ELF-1 (cell line): ENCODE measurements around the gene CNKSR1.

Source experiments
- DNase-seq: peaks from one replicate; pipeline ENCODE4 v3.0.0-alpha.2; 2016; ENCODE audit warnings: low read depth, low spot score

CNKSR1 gene, protein sequence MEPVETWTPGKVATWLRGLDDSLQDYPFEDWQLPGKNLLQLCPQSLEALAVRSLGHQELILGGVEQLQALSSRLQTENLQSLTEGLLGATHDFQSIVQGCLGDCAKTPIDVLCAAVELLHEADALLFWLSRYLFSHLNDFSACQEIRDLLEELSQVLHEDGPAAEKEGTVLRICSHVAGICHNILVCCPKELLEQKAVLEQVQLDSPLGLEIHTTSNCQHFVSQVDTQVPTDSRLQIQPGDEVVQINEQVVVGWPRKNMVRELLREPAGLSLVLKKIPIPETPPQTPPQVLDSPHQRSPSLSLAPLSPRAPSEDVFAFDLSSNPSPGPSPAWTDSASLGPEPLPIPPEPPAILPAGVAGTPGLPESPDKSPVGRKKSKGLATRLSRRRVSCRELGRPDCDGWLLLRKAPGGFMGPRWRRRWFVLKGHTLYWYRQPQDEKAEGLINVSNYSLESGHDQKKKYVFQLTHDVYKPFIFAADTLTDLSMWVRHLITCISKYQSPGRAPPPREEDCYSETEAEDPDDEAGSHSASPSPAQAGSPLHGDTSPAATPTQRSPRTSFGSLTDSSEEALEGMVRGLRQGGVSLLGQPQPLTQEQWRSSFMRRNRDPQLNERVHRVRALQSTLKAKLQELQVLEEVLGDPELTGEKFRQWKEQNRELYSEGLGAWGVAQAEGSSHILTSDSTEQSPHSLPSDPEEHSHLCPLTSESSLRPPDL

GRCh38 chr1:26177182-26177684 lies at the start of gene CNKSR1:
TSS of gene CNKSR1 (plus strand) at chr1:26177491. CDS start at chr1:26177548, 57 bp downstream.
- peak; percentile 96 for DNase-seq

DNA sequence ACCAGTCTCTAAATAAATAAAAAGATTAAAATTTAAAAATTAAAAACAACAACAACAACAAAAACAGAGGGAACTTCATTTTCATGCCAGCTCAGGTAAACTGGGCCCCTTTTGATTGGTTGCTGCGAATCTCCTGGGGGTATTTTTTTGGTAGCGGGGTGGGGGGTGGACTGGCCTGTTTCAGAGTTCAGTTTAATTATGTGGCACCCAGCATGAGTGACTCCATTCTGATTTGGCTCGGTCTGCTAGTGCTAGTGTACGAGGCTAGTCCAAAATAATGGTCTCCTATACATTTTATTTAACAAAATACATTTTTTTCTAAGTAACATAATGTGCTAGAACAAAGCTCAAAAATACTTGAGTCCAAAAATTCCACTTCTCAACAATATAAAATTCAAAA lies 47.5 kb upstream of the CNKSR1 start:
- DNase-seq: no peak

DNA sequence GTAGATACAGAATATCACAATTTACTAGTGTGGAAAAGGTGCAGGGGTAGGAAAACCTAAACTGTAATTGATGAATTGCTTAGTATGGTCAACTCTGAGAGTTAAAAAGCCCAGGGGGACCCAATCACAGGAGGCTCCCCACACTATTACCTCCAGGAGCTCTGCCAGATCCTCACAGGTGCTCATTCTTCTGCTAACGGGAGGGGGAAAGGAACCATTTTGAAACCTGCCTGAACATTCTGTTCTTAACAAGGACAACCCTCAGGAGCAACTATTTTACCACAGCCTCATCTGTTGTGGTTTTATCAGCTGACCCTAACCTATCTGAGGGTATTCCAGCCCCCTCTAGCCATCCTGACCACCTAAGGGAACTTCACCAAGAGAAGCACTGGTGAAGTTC lies 46.6 kb upstream of the CNKSR1 start:
- no peak for DNase-seq

- no peak for DNase-seq
Observed at GRCh38 chr1:26132128-26132833, 45.0 kb upstream of the CNKSR1 start.

- no peak for DNase-seq
Observed at GRCh38 chr1:26132834-26133167, 44.5 kb upstream of the CNKSR1 start.

DNA sequence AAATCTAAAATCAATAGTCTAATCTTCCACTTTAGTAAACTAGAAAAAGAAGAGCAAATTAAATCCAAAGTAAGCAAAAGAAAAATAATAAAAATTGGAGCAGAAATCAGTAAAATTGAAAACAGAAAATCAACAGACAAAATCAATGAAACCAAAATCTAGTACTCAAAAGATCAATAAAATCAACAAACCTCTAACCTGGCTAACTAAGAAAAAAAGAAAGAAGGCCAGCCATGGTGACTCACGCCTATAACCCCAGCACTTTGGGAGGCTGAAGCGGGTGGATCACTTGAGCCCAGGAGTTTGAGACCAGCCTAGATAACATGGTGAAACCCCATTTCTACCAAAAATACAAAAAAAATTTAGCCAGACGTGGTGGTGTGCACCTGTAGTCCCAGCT lies 42.8 kb upstream of the CNKSR1 start:
- DNase-seq: no peak

DNA sequence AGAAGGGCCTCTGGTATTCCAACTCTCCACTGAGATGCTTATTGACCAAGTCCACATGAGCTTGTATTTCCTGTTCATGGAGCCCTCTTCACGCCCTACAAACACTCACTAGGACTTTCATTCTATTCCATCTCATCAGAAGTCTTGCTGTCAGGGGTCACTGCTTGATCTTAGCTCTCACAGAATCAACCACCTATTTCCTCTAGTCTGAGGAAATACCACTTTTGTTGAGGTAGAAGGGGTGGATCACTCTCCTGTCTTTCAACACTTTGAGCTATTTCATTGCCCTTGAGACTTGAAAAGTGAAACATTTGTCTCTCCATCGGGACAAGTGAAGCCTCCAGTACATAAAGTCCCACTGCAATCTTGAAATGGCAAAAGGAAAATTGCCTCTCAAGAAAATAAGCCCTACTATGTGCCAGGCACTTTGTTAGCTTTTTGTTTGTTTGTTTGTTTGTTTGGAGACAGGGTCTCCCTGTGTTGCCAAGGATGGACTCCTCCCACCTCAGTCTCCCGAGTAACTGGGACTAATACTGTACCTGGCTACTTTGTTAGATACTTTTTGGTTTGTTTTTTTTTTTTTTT lies 38.2 kb upstream of the CNKSR1 start:
- DNase-seq: no peak

GRCh38 chr1:26142159-26142558 lies 35.1 kb upstream of the CNKSR1 start:
- no peak for DNase-seq

GRCh38 chr1:26145041-26145959 lies 32.0 kb upstream of the CNKSR1 start:
- peak; percentile 88 for DNase-seq

DNA sequence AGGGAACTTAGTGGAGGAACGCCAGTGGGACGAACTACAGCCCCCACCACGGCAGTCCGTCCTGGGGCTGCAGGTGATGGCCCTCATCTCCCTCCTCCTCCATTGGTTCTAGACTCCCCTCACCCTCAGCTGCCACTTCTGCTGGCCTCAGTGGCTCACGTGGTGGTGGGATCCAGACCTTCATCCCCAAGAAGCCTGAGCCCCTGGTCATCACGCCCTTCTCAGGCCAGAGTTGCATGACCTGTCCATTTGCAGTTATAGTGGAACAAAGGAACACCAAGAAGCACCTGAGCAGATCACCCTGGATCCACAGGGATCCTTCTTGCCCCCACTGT lies 31.4 kb upstream of the CNKSR1 start:
- DNase-seq: no peak

DNA sequence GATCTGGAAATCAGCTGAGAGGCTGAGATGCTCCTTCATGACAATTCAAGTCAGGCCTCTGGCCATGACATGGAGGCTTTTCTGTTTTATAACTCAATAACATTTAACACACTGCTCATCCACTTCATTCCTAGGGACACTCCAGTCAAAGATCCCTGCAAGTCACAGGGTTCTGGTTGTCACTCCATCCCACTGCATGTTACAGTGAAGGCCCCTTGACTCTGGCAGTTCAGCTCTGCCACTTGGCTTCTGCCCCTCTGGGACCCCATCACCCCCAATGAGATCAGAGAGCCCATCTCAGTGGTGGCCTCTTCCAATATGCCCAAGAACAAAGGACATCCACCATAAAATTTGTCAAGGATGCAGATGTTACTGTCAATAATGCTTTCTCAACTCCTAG lies 28.4 kb upstream of the CNKSR1 start:
- no peak for DNase-seq

- no peak for DNase-seq
Observed at GRCh38 chr1:26153966-26154532, 23.2 kb upstream of the CNKSR1 start.

DNA sequence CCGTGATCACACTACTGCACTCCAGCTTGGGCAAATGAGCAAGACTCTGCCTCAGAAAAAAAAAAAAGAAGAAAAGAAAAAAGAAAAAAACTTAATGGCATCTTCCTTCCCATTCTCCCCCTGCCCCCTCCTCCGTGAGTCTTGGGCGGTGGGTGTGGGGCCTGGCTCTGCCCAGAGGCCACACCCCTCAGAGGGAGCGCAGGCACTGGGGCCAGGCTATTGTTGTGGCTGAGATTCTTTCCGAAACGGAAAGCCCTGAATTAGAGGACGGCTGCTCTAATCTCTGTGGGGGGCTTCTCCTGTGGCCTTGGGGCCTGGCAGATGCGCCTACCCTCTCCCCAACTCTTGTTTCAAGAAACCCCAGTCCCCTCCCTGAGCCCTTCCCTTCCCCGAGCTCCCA lies 22.5 kb upstream of the CNKSR1 start:
- DNase-seq: peak; percentile 67

GRCh38 chr1:26155370-26156284 lies 21.7 kb upstream of the CNKSR1 start:
- no peak for DNase-seq

DNA sequence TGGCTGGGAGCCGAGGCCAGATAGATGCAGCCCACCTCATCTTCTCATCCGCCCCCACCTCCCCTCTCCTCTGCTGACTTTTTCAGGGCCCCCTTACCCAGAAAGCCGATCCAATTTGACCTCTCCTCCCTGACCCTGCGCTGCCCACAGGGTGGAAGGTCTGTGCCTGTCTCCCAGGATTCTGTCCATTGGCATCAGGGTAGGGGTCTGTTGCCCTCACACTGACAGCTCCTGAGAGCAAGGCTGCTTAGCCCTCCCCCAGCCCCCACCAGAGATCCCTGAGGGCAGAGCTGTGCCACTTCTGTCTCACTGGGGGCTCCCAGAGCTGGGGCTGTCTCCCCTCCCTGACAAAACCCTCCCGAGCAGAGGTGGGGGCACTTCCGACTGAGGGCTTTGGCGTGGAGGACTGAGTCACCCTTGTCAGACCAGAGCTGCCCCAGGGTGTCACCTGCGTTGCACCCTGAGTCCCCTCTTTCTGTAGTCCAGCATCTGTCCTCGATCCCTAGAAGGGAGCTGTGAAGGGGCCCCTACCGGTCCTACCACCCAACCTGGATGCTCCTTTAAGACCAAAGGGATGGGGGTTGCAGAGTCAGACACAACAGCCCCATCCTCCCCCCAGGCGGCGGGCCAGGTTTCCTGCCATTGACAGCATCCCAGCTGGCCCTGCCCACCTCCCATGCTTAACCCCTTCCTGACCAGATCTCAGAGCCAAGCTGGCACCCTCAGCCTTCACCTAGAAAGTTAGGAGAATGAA lies 20.8 kb upstream of the CNKSR1 start:
- peak; percentile 83 for DNase-seq

- DNase-seq: no peak
Observed at GRCh38 chr1:26158271-26158907, 18.9 kb upstream of the CNKSR1 start.

DNA sequence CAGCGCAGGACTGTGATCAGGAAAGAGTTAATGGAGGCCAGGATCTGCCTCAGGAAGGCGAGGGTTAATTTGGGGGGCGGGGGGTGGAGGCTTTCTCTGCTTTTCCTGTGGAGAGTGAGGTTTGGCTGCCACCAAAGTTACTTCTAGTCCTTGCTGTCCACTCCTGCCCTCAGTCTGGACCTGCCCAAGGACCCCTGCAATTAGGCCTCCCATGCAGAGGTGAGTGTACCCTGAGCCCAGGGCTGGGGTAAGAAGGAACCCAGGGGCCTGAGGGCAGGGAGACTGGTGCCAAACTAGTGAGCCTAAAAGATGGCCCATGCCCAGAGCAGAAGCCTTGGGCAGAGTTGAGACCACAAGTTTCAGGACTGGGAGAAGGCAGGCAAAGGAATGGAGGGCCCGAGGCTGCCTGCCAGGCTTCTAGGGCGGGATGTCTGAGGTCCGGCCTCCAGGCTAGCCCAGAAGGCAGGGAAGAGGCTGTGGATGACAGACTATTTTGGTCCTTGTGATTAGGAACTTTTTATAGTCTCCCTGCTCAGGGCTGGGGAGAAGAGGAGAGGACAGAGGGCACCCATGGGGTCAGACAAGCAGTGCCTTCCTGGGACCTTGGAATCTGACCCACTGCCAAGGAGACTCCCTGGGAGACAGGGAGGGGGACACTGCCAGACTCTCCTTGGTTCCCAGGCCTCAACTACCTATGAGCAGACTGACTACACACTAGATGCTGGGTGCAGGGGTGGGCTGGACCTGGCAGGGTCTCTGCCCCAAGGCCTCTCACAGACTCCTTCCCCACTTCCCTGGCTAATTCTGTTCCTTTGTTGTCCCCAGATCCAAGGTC lies 18.2 kb upstream of the CNKSR1 start, which contains the start of gene FAM110D:
Gene FAM110D (plus strand): TSS at position 172 of the 835 bp plus-strand sequence. CDS start 2,213 bp downstream, outside the sequence.
- DNase-seq: peak; percentile 76

DNA sequence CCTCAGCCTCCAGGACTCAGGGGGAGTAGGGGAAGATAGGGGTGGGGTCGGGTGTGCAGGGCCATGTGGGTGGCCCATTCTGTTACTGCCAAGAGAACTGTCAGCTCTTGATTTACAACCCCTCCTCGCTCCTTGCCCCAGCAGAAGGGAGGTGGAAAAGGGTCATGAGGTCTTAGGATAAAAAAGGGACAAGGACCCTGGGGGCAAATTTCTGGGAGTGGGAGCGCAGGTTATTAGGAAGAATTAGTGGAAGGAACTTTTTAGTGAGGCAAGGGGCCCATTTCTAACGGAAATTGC lies 17.6 kb upstream of the CNKSR1 start:
- DNase-seq: peak; percentile 80
